Activated CD4-positive, alpha-beta T cell treated with anti-CD3 and anti-CD28 coated beads, Interleukin-2, amount 50 U/mL, for 16 hours (primary cell): ENCODE measurements around the gene GGPS1.
"Not testable (repeated sequence)": the region's sequence is repeated elsewhere in the genome, so short reads cannot be mapped to it uniquely, and the experiment has no call there.

Source experiments
- DNase-seq: peaks from one replicate; pipeline ENCODE4 v3.0.0-alpha.2; 2020

Gene GGPS1

DNA sequence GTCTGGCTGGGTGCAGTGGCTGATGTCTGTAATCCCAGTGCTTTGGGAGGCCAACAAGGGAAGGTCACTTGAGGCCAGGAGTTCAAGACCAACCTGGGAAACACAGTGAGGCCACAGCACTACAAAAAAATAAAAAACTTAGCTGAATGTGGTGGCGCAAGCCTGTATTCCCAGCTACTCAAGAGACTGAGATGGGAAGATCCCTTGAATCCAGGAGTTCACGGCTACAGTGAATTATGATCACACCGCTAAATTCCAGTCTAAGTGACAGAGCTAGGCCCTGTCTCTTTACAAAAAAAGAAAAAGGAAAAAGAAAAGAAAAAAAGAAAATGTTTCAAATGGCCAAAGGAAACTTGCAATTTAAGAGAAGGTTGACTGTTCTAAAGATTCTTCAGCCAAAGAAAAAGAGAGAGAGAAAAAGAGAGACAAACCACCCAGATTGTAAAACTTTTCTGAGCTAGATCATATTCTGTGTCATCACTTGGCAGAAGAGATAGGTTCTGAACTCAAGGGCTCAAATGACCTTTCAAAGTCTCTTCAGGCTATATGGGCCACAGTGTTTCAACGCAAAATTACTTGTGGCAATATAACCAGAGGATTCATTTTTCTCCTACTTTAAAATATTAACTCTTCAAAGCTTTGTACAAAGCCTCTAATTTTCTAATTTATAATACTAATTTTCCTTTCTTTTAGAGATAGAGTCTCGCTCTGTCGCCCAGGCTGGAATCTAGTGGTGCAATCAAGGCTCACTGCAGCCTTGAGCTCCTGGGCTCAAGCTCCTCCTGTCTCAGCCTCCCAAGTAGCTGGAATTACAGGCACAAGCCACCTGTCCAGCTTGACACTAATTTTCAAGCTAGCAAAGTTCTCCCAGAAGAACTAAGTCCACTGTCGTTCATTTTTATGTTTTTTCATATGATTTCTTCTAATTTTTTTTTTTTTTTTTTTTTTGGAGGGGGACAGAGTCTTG is 20.9 kb upstream of the GGPS1 start:
- no peak for DNase-seq

- not testable (repeated sequence) for DNase-seq
These were observed 19.2 kb upstream of the GGPS1 start for GRCh38 chr1:235309206-235309605.

- DNase-seq = no peak
These were observed 15.1 kb upstream of the GGPS1 start for GRCh38 chr1:235313262-235313661.

DNA sequence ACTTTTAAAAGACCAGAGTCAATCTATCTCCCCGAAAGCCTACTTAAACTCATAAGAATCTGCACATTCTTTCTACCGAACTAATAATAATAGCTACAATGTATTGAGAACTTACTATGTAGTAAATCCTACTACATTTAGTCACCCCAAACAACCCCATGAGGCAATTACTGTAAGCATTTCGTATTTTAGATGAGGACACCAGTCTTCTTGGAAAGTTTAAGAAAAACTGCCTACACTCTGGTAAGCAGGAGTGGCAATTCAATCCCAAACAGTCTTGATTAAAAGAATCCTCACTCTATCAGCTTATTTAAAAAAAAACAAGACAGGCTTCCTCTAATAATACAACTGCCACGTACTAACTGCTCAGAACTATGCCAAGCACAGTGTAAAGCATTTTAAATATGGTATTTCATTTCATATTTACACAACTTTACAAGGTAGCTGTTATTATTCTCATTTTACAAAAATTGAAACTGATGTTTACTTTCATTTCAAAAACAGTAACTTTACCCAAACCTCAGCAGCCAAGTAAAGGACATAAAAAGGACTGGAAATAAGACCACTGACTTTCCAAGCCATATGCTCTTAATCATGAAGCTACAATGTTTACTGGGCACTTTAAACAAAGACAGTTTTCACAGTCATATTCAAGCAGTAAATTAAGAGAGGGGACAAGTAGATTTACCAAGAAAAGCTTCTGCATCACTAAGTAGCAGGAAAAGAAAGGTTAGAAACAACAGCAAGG is 14.3 kb upstream of the GGPS1 start:
- no peak for DNase-seq

- no peak for DNase-seq
These were observed 13.2 kb upstream of the GGPS1 start for GRCh38 chr1:235315173-235315572.

DNA sequence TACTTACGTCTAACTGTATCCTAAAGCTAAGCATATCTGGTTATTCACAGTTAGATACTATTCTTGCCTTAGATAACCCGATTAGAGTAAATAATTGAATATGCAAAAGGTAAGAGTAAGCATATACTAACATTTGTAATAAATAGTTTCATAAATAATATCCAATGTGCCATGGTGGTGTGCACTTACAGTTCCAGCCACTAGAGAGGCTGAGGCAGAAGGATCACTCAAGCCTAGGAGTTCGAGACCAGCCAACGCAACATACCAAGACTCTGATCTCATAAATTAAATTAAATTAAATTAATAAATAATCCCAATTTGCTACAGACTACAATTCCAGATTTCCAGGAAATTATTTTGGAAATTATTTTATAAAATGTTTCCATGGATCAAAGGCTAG is 12.6 kb upstream of the GGPS1 start:
- no peak for DNase-seq

DNA sequence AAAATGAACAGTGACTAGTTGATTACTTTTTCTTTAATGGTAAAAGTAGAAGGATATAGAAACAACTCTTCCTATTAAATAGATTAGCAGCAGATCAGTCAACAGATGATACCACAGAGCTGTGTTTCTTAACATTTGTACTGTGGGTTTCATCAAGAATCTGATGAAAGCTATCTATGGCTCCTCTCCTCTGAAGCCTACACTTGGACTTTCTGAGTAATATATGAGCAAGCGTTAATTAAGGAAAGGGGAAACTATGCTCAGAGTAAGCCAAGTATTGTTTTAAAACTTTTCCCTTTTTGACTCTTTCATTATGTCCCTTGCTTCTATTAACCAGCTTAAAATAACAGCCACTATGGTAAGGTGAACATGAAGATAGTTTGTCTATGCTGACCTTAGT is 11.2 kb upstream of the GGPS1 start:
- DNase-seq = no peak

DNA sequence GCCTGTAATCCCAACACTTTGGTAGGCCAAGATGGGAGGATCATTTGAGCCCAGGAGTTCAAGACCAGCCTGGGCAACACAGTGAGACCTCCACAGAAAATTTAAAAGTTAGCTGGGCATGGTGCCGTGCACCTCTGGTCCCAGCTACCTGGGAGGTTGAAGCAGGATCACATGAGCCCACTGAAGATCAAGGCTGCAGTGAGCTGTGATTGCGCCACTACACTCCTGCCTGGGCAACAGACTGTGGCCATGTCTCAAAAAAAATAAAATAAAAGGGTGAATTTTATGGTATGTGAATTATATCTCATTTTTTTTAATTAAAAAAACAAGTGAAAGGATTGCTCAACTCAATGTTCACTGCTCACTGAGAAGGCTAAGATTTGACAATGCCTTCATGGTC is 9.1 kb upstream of the GGPS1 start:
- DNase-seq = no peak

GRCh38 chr1:235320521-235321179 is 7.7 kb upstream of the GGPS1 start:
- no peak for DNase-seq

- DNase-seq = no peak
These were observed 4.1 kb upstream of the GGPS1 start for GRCh38 chr1:235324296-235324695.

- DNase-seq = no peak
These were observed 3.2 kb upstream of the GGPS1 start for GRCh38 chr1:235325139-235325538.

- DNase-seq = no peak
These were observed 2.5 kb upstream of the GGPS1 start for GRCh38 chr1:235325854-235326253.

DNA sequence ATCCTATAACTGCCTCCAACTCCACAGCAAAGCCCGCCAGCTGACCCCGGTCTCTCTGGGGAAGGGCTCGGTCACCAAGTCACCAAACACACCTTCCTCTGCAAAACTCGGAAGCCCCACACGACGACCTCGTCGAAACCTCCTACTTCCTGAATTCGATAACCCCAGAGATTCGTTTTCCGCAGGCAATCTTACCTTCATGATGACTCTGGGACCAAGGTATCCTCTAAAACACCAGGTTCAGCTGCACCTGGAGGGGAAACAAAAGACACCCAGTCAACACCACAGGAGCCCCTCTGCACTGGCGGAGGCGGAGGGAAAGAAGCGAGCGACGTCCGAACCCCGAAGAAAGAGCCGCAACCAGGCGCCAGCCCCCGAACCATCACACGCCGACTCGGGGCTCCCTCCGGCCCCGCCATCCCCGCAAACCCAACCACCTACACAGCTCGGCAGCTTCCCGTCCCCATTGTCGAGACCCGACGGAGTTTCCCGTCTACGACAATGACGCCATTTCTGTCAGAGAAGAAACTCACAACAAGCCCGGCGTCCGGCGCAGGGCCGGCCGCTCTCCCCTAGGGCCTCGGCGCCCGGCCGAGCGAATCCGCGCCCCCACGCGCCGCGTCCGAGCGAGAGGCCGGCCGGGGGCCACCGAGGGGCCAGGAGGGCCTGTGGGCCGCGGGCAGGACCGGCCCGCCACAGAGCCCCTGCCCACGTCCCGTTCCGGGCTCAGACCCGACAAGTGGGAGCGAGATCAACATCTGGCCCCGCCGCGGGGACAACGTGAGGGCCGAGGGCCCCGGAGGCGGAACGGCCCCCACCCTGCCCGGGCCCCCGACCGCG is 1.4 kb upstream of the GGPS1 start:
- DNase-seq = peak; percentile 58

GRCh38 chr1:235327559-235328270 is 655 bp upstream of the GGPS1 start, which contains the start of gene ARID4B:
Gene ARID4B (minus strand): TSS chr1:235328179. CDS start chr1:235326919, 1,260 bp downstream.
- no peak for DNase-seq

GRCh38 chr1:235329139-235329902 is 951 bp downstream of the GGPS1 start:
- DNase-seq = peak; percentile 49

DNA sequence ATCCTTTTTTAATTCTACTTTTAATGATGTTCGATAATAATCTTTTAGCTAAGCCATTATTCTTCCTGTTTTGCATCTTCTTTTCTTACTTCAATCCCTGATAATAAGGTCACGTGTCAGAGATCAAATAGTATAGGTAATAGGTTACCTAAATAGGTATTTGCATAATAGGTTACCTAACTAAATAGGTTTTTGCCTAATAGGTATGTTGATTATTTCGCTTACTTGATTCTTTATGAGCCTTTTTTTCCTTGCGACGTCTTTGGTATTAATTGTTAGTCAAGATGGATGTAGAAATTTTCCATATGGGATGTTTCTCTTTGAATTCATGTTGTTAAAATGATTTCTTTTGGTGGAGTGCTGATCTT is 2.5 kb downstream of the GGPS1 start:
- no peak for DNase-seq

GRCh38 chr1:235331401-235331800 is 3.0 kb downstream of the GGPS1 start:
- no peak for DNase-seq

- DNase-seq = peak; percentile 45
These were observed 8.5 kb downstream of the GGPS1 start for GRCh38 chr1:235336903-235337302.

- no peak for DNase-seq
These were observed 11.4 kb downstream of the GGPS1 start for GRCh38 chr1:235339746-235340145.

DNA sequence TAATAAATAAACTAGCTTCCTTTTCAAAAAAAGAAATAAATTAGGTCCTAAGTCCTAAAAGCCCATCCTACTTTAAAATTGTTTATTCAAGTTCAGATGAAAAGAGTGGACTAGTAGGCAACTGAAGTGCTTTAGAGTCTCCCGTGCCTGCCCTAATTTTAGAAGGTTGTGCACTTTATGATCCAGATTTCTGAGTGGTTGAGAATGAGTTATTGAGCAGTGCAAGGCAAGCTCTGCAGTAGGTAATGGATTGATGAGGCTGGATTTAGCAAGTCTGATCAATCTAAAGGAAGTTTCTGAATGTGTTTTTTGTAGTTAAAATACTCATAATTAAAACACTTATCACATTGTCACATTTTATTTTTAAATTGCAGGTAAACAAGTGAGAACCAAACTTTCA is 13.0 kb downstream of the GGPS1 start:
- DNase-seq = no peak

DNA sequence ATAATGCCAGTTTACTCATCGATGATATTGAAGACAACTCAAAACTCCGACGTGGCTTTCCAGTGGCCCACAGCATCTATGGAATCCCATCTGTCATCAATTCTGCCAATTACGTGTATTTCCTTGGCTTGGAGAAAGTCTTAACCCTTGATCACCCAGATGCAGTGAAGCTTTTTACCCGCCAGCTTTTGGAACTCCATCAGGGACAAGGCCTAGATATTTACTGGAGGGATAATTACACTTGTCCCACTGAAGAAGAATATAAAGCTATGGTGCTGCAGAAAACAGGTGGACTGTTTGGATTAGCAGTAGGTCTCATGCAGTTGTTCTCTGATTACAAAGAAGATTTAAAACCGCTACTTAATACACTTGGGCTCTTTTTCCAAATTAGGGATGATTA is 13.7 kb downstream of the GGPS1 start:
- DNase-seq = no peak
